Measurements from ENCODE around the gene CNTNAP2.

DNA sequence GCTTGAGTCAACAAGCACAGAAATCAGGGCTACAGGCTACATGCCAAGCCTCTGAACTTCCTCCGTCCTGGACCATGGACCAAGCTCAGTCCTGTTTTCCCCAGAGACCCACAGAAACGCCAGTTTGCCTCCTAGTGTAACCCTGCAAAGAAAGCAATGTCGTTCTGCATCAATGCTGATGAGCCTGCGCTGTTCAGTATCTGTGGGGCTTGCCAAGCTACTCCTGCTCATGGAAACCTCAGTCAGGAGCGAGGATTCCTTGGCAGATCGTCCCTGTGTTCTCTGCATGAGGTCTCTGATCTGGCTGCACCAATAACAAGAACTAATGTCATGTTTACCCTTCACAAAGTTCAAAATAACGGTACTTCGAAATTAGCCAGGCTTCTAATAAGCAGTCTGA is 1978.5 kb downstream of the CNTNAP2 start:
- TF ChIP-seq EZH2 (IDR thresholded peaks at IDR 0.05; ENCODE audit: borderline replicate concordance, low read depth, low read length, poor library complexity, severe bottlenecking) (no peak), CTCF (conservative IDR thresholded peaks at IDR 0.05; ENCODE audit: low read depth, low read length) (no peak)
